ENCODE measurements around the gene GPHN.

The GPHN gene

DNA sequence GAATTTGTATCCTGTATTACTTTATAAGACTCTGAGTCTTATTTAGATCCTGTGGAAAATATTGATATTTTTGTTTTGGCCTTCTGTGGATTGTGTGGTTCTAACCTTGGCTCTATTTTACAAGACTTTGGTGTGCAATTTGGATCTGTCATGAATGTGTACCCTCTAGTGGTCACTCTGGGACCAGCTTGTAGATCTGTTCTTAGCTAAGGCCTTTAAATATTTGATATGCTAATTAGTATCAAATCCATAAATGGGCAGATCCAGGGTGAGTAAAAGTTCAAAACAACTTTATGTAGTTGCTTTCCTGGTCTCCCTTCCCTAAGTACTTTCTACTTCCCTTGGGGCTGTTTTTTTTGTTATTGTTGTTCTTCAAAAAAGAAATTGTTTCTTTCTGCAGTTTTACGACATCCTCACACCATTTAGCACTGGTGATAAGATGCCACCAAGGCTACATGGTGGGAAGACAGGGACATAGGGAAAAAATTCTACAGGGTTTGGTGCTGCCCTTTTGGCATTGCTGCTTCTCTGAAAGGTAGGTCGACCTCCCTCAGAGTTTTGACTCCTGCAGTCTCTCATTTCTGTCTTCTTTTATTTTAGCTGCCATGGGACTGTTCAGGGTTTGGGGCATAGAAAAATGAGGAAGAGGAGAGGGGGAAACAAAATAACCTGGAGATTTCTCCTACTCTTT, 238.5 kb downstream of the GPHN start:
- TF ChIP-seq, protein P1, sequence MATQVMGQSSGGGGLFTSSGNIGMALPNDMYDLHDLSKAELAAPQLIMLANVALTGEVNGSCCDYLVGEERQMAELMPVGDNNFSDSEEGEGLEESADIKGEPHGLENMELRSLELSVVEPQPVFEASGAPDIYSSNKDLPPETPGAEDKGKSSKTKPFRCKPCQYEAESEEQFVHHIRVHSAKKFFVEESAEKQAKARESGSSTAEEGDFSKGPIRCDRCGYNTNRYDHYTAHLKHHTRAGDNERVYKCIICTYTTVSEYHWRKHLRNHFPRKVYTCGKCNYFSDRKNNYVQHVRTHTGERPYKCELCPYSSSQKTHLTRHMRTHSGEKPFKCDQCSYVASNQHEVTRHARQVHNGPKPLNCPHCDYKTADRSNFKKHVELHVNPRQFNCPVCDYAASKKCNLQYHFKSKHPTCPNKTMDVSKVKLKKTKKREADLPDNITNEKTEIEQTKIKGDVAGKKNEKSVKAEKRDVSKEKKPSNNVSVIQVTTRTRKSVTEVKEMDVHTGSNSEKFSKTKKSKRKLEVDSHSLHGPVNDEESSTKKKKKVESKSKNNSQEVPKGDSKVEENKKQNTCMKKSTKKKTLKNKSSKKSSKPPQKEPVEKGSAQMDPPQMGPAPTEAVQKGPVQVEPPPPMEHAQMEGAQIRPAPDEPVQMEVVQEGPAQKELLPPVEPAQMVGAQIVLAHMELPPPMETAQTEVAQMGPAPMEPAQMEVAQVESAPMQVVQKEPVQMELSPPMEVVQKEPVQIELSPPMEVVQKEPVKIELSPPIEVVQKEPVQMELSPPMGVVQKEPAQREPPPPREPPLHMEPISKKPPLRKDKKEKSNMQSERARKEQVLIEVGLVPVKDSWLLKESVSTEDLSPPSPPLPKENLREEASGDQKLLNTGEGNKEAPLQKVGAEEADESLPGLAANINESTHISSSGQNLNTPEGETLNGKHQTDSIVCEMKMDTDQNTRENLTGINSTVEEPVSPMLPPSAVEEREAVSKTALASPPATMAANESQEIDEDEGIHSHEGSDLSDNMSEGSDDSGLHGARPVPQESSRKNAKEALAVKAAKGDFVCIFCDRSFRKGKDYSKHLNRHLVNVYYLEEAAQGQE (IDR thresholded peaks at IDR 0.05; ENCODE audit: insufficient read depth in 1 of 2, low read depth in 2 of 2, low read length in 2 of 2), result no peak
- TF ChIP-seq POLR2AphosphoS5 (IDR thresholded peaks at IDR 0.05; ENCODE audit: low read depth, low read length) (no peak), TAF1 (IDR thresholded peaks at IDR 0.05; ENCODE audit: borderline replicate concordance, insufficient read depth, low read length) (no peak), FOXP2 (optimal IDR thresholded peaks at IDR 0.05; ENCODE audit: borderline replicate concordance, extremely low read depth, extremely low read length, insufficient read depth) (no peak), SIN3A (IDR thresholded peaks at IDR 0.05; ENCODE audit: borderline replicate concordance, insufficient read depth, low read length) (no peak)

DNA sequence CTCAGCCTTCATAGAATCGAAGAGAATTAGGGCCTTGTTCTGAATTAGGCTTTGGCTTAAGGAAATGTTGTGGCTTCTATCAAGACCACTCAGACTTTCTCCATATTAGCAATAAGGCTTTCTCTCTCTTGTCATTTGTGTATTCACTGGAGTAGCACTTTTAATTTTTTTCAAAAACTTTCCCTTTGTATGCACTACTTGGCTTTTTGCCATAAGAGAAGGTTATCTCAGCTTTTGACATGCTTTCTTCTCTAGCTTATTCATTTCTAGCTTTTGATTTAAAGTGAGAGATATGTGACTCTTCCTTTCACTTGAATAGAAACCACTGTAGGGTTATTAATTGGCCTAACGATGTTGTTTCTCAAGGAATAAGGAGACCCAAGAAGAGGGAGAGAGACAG, 244.2 kb downstream of the GPHN start:
- no peak for TF ChIP-seq SIN3A (IDR thresholded peaks at IDR 0.05; ENCODE audit: borderline replicate concordance, insufficient read depth, low read length)
- TF ChIP-seq FOXP2 (optimal IDR thresholded peaks at IDR 0.05; ENCODE audit: borderline replicate concordance, extremely low read depth, extremely low read length, insufficient read depth), result no peak
- no peak for TF ChIP-seq POLR2AphosphoS5 (IDR thresholded peaks at IDR 0.05; ENCODE audit: low read depth, low read length)

DNA sequence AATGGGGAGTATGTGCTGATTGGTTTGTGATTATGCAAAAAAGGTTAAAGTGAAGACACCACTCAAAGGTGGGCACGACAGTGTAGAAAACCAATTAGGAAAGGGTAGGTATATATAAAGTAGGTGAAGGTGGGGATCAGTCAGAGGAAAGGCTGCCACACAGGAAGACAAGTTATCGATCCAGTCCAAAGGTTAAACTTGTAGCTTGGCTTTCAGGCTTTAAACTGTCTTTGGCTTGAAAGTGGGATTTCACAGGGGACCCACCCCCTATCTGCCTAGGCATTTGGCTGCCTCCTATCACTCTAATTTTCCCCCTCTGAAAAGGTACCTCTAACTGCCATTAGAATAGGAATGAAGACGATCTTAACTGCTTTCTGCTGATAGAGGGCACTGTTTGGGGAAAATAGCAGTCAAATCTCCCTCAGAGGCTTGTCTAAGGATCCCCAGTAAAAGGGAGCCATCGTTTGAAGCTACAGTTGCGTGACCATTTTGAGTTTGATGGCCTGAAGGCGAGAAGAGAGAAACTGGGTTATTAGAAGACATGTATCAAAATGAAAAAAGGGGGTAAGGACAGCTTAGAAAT, 250.2 kb downstream of the GPHN start:
- TF ChIP-seq SIN3A (IDR thresholded peaks at IDR 0.05; ENCODE audit: borderline replicate concordance, insufficient read depth, low read length), result no peak
- TF ChIP-seq FOXP2 (optimal IDR thresholded peaks at IDR 0.05; ENCODE audit: borderline replicate concordance, extremely low read depth, extremely low read length, insufficient read depth), result no peak
- TF ChIP-seq TAF1 (IDR thresholded peaks at IDR 0.05; ENCODE audit: borderline replicate concordance, insufficient read depth, low read length), result no peak

DNA sequence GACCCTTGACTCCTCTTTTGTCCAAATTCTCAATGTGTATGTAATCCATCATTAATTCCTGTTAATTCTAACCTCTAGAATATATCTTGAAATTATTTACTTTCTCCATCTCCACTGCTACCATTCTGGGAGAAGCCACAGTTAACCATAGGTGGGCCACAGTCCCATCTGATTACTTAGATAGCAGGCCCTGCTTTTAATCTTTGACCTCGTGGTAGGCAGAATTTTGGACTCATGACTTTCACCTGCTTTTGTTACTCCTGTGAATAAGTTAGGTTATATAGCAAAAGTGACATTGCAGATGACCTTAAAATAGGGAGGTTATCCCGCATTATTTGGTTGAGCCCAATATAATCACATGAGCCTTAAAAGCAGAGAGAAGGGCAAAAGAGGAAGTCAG, 264.2 kb downstream of the GPHN start:
- TF ChIP-seq, protein P1 (IDR thresholded peaks at IDR 0.05; ENCODE audit: insufficient read depth in 1 of 2, low read depth in 2 of 2, low read length in 2 of 2), result no peak
- TF ChIP-seq TAF1 (IDR thresholded peaks at IDR 0.05; ENCODE audit: borderline replicate concordance, insufficient read depth, low read length) (no peak), SIN3A (IDR thresholded peaks at IDR 0.05; ENCODE audit: borderline replicate concordance, insufficient read depth, low read length) (no peak), POLR2AphosphoS5 (IDR thresholded peaks at IDR 0.05; ENCODE audit: low read depth, low read length) (no peak), FOXP2 (optimal IDR thresholded peaks at IDR 0.05; ENCODE audit: borderline replicate concordance, extremely low read depth, extremely low read length, insufficient read depth) (no peak)

DNA sequence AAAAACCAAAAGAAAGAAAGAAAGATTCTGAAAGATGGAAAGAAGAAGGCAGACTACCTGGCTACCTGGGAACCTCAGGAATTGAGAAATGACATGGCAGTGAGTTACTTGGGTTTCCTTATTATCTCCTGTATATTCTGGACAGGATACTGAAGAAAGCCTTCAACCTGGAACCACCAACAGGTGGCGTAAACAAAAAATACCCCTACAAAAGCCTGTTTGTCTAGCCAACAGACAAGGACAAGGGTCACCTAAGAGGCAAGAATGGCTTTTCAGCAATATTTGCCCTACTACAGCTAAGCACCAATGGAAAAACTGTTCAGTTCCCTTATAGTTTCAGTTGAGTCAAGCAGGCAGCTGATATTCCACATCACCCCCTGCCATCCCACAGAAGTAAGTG, 274.9 kb downstream of the GPHN start:
- TF ChIP-seq TAF1 (IDR thresholded peaks at IDR 0.05; ENCODE audit: borderline replicate concordance, insufficient read depth, low read length) (no peak), FOXP2 (optimal IDR thresholded peaks at IDR 0.05; ENCODE audit: borderline replicate concordance, extremely low read depth, extremely low read length, insufficient read depth) (no peak), POLR2AphosphoS5 (IDR thresholded peaks at IDR 0.05; ENCODE audit: low read depth, low read length) (no peak), SIN3A (IDR thresholded peaks at IDR 0.05; ENCODE audit: borderline replicate concordance, insufficient read depth, low read length) (no peak)
- TF ChIP-seq, protein P1 (IDR thresholded peaks at IDR 0.05; ENCODE audit: insufficient read depth in 1 of 2, low read depth in 2 of 2, low read length in 2 of 2), result no peak

DNA sequence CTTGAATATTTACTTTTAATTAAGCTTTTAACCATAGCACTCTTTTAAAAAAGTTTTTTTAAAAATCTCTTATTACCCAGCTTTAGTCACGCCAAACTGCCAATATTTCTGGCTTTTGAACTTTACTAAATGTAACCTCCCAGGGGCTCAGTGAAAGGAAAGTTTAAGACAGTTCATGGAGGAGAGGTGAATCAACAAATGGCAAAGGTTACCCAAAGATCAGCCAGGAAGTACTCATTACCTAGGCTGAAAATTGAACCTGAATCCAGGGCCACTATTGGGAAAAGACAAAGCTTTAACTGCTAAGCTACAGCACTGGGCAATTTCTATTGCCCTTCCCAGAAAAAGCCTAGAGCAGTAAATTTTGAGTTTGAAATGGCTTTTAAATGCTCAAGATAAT, 282.2 kb downstream of the GPHN start:
- TF ChIP-seq SIN3A (IDR thresholded peaks at IDR 0.05; ENCODE audit: borderline replicate concordance, insufficient read depth, low read length), result no peak
- TF ChIP-seq TAF1 (IDR thresholded peaks at IDR 0.05; ENCODE audit: borderline replicate concordance, insufficient read depth, low read length), result no peak
- TF ChIP-seq, protein P1 (IDR thresholded peaks at IDR 0.05; ENCODE audit: insufficient read depth in 1 of 2, low read depth in 2 of 2, low read length in 2 of 2), result no peak
- TF ChIP-seq POLR2AphosphoS5 (IDR thresholded peaks at IDR 0.05; ENCODE audit: low read depth, low read length), result no peak
- no peak for TF ChIP-seq FOXP2 (optimal IDR thresholded peaks at IDR 0.05; ENCODE audit: borderline replicate concordance, extremely low read depth, extremely low read length, insufficient read depth)

All from PFSK-1 (cell line).